ENCODE results near the gene RAB9A.

RAB9A gene

GRCh38 chrX:13649838-13650237 lies 39.1 kb upstream of the RAB9A start:
- H3K4me3 Mint-ChIP-seq: no peak overlapping the region
- peaks cover 10% of the 10 kb centered on the region for H3K4me1 Mint-ChIP-seq
- H3K36me3 Mint-ChIP-seq (ENCODE audit: low read depth): no peaks in the 10 kb centered on the region
- TF ChIP-seq CTCF (IDR thresholded peaks at IDR 0.05): no peak
- peaks cover 22% of the 10 kb centered on the region for H3K9me3 Mint-ChIP-seq
- peaks cover 2% of the 10 kb centered on the region for H3K27me3 Mint-ChIP-seq (ENCODE audit: low read depth, poor library complexity)
- DNase-seq: no peak
- no peak overlapping the region for H3K27ac Mint-ChIP-seq

- H3K4me1 Mint-ChIP-seq: peaks cover 10% of the 10 kb centered on the region
- peaks cover 2% of the 10 kb centered on the region for H3K27me3 Mint-ChIP-seq (ENCODE audit: low read depth, poor library complexity)
- peaks cover 24% of the 10 kb centered on the region for H3K9me3 Mint-ChIP-seq
- no peak overlapping the region for H3K4me3 Mint-ChIP-seq
- no peaks in the 10 kb centered on the region for H3K36me3 Mint-ChIP-seq (ENCODE audit: low read depth)
- no peak overlapping the region for H3K27ac Mint-ChIP-seq
- DNase-seq: no peak
- TF ChIP-seq CTCF (IDR thresholded peaks at IDR 0.05): no peak
These were observed 38.6 kb upstream of the RAB9A start for GRCh38 chrX:13650318-13650717.

GRCh38 chrX:13651150-13651549 lies 37.8 kb upstream of the RAB9A start:
- H3K27ac Mint-ChIP-seq: no peak overlapping the region

GRCh38 chrX:13652287-13652793 lies 36.6 kb upstream of the RAB9A start:
- peaks cover 27% of the 10 kb centered on the region for H3K9me3 Mint-ChIP-seq
- no peaks in the 10 kb centered on the region for H3K36me3 Mint-ChIP-seq (ENCODE audit: low read depth)
- H3K4me1 Mint-ChIP-seq: peaks cover 5% of the 10 kb centered on the region
- no peak for TF ChIP-seq CTCF (IDR thresholded peaks at IDR 0.05)
- H3K4me3 Mint-ChIP-seq: peak overlapping the region; percentile 84
- no peak overlapping the region for H3K27ac Mint-ChIP-seq
- no peaks in the 10 kb centered on the region for H3K27me3 Mint-ChIP-seq (ENCODE audit: low read depth, poor library complexity)
- no peak for DNase-seq

More at GRCh38 chrX:13651150-13651549, 37.8 kb upstream of the RAB9A start:
- Mint-ChIP-seq H3K9me3 (peaks cover 24% of the 10 kb centered on the region), H3K36me3 (ENCODE audit: low read depth) (no peaks in the 10 kb centered on the region), H3K4me3 (no peak overlapping the region), H3K4me1 (peaks cover 6% of the 10 kb centered on the region), H3K27me3 (ENCODE audit: low read depth, poor library complexity) (peaks cover 1% of the 10 kb centered on the region)
- no peak for DNase-seq
- TF ChIP-seq CTCF (IDR thresholded peaks at IDR 0.05): no peak

- peak; percentile 87 for DNase-seq
- Mint-ChIP-seq H3K4me3 (peak within 1 kb of the TSS; percentile 84), H3K9me3 (peaks cover 21% of the 10 kb centered on the region), H3K4me1 (peaks cover 5% of the 10 kb centered on the region), H3K36me3 (ENCODE audit: low read depth) (no peaks in the 10 kb centered on the region), H3K27me3 (ENCODE audit: low read depth, poor library complexity) (no peaks in the 10 kb centered on the region), H3K27ac (peak within 1 kb of the TSS; percentile 93)
- TF ChIP-seq CTCF (IDR thresholded peaks at IDR 0.05): no peak
These were observed 35.9 kb upstream of the RAB9A start, which contains the start of gene TCEANC for GRCh38 chrX:13652850-13653693. Gene TCEANC (plus strand): TSS chrX:13653141. CDS start chrX:13662509, 9,368 bp downstream.

Data from nephron progenitor cell (in vitro differentiated cells).